ENCODE data around the gene TRMT11. TPM values are rescaled to one million over a fixed set of nuclear protein-coding genes. Genes with fewer than 3 reads are reported as not detected.
"Not testable (repeated sequence)": the region's sequence is repeated elsewhere in the genome, so short reads cannot be mapped to it uniquely, and the experiment has no call there.

The TRMT11 gene
- total RNA-seq, 1 donor from 2014 or later = 28.7 TPM

DNA sequence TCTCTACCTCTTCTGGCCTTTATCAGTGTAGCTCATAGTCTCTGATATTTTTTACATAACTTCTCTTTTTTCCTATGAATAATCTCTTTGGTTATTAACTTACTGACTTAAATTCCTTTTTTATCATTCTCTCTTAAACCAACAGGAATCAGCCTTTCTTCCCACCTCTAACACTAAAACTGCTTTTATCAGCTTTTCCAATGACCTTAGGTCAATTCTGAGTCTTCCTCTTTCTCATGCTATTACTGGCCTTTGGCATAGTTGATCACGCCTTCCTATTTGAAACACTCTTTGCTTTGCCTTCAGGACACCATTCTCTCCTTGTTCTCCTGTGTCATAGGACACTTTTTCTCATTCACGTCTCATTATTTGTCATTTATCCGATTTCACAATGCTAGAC lies 37.9 kb upstream of the TRMT11 start:
- no peak for DNase-seq (ENCODE audit: low read depth)
- H3K4me3 ChIP-seq (ENCODE audit: low read depth, low read length) = no peak overlapping the region
- TF ChIP-seq, protein P1, sequence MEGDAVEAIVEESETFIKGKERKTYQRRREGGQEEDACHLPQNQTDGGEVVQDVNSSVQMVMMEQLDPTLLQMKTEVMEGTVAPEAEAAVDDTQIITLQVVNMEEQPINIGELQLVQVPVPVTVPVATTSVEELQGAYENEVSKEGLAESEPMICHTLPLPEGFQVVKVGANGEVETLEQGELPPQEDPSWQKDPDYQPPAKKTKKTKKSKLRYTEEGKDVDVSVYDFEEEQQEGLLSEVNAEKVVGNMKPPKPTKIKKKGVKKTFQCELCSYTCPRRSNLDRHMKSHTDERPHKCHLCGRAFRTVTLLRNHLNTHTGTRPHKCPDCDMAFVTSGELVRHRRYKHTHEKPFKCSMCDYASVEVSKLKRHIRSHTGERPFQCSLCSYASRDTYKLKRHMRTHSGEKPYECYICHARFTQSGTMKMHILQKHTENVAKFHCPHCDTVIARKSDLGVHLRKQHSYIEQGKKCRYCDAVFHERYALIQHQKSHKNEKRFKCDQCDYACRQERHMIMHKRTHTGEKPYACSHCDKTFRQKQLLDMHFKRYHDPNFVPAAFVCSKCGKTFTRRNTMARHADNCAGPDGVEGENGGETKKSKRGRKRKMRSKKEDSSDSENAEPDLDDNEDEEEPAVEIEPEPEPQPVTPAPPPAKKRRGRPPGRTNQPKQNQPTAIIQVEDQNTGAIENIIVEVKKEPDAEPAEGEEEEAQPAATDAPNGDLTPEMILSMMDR (IDR thresholded peaks at IDR 0.05; ENCODE audit: insufficient read depth, low read length, severe bottlenecking) = no peak

DNA sequence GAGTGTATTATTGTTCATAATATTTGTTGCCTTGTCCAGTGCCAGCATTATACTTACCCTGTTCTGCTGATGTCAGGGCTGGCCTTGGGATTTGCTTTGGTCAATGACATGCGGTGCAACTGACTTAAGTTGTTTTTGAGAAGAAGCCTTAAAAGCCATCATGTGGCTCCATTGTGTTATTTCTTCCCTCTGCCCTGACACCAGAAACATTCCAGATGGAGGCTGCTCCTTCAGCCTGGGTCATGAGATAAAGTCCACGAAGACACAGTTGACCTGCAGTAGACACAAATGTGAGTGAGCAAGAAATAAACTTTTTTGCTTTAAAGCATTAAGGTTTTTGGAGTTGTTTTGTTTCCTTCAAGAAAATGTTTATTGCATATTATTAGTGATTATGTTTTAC lies 37.3 kb upstream of the TRMT11 start:
- H3K27me3 ChIP-seq (ENCODE audit: control insufficient read depth, insufficient read depth, low read length) = no peaks in the 10 kb centered on the region
- no peak overlapping the region for H3K4me3 ChIP-seq (ENCODE audit: low read depth, low read length)
- TF ChIP-seq, protein P1 (IDR thresholded peaks at IDR 0.05; ENCODE audit: insufficient read depth, low read length, severe bottlenecking) = no peak
- H3K36me3 ChIP-seq (ENCODE audit: control insufficient read depth, insufficient read depth, low read length) = no peaks in the 10 kb centered on the region
- DNase-seq (ENCODE audit: low read depth) (no peak), FAIRE-seq (no peak)

More for the DNA sequence above, 37.9 kb upstream of the TRMT11 start:
- no peaks in the 10 kb centered on the region for H3K36me3 ChIP-seq (ENCODE audit: control insufficient read depth, insufficient read depth, low read length)
- FAIRE-seq = no peak
- H3K27me3 ChIP-seq (ENCODE audit: control insufficient read depth, insufficient read depth, low read length) = no peaks in the 10 kb centered on the region

DNA sequence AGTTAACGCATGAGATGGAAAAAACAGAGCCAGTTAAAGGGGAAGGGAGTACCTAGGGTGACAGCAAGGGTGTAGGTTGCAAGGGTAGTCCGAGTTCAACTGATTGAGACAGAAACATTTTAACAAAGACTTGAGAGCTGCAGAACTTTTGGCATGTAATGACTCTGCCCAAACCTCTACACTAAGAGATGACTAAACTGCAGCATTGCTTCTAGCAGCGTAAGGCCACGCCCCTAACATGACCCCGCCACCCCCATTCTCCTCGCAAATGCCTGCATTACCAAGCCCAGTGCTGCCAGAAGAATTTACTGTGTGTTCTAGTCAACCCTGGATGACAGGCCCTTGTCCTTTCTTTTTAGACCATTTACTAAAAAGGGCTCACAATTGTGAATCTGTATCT lies 36.0 kb upstream of the TRMT11 start:
- H3K4me3 ChIP-seq (ENCODE audit: low read depth, low read length) = no peak overlapping the region
- no peaks in the 10 kb centered on the region for H3K36me3 ChIP-seq (ENCODE audit: control insufficient read depth, insufficient read depth, low read length)
- TF ChIP-seq, protein P1 (IDR thresholded peaks at IDR 0.05; ENCODE audit: insufficient read depth, low read length, severe bottlenecking) = no peak
- no peaks in the 10 kb centered on the region for H3K27me3 ChIP-seq (ENCODE audit: control insufficient read depth, insufficient read depth, low read length)
- DNase-seq (ENCODE audit: low read depth) (peak; percentile 92), FAIRE-seq (no peak)

DNA sequence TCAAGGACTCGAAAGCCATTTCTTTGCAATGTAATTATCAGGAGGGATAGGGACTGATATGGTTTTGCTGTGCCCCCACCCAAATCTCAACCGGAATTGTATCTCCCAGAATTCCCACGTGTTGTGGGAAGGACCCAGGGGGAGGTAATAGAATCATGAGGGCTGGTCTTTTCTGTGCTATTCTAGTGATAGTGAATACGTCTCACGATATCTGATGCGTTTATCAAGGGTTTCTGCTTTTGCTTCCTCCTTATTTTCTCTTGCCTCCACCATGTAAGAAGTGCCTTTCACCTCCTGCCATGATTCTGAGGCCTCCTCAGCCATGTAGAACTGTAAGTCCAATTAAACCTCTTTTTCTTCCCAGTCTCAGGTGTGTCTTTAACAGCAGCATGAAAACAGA lies 35.6 kb upstream of the TRMT11 start:
- not testable (repeated sequence) for FAIRE-seq; H3K36me3 ChIP-seq (ENCODE audit: control insufficient read depth, insufficient read depth, low read length); H3K4me3 ChIP-seq (ENCODE audit: low read depth, low read length); H3K27me3 ChIP-seq (ENCODE audit: control insufficient read depth, insufficient read depth, low read length); DNase-seq (ENCODE audit: low read depth)

DNA sequence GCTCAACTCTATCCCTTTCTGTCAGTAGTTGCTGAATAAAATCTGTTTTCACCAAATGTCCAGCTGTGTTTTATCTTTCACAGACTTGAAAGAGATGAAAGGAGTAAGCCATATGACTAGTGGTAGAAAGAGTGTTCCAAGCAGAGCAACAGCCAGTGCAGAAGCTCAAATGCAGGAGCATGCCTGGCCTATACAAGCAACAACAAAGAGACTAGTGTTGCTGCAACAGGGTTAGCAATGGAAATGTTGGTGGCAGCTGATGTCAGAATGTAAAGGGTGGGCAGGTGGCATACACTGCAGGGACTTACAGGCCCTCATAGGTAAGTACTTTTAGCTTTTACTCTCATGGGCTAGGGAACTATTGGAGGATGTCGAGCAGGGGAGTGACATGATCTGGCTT lies 35.0 kb upstream of the TRMT11 start:
- Histone ChIP-seq H3K27me3 (ENCODE audit: control insufficient read depth, insufficient read depth, low read length) (no peaks in the 10 kb centered on the region), H3K4me3 (ENCODE audit: low read depth, low read length) (no peak overlapping the region), H3K36me3 (ENCODE audit: control insufficient read depth, insufficient read depth, low read length) (no peaks in the 10 kb centered on the region)
- FAIRE-seq (no peak), DNase-seq (ENCODE audit: low read depth) (no peak)
- TF ChIP-seq, protein P1 (IDR thresholded peaks at IDR 0.05; ENCODE audit: insufficient read depth, low read length, severe bottlenecking) = no peak

DNA sequence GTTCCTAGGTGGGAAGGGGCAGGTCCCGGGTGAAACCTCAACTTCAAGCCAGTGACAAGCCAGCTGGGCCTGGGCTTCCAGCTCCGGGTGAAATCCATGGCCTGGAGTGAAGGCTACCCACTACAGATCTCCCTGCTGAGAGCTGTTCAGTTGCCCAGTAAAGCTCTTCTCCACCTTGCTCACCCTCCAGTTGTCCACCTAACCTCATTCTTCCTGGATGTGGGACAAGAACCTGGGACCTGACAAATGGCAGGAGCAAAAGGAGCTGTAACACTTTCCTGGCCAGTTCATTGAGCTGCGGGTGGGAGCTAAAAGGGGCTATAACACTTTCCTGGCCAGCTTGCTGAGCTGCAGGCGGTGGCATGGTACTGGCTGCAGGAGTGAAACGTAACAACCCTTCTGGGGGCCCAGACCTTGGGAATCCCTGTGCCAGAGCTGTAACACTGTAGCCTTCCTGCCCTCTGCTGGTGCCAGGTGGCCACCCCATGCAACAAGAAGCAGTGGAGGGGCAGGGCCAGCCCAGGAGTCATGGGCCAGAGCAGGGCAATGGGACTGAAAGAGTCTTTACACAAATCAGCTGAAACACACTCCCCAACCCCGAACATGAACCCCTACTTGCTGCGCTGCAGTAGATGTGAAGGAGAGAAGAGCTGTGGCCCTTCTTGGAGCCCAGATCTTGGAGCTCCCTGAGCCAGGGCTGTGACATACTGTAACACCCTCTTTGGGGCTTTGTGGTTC lies 33.4 kb upstream of the TRMT11 start:
- TF ChIP-seq, protein P1 (IDR thresholded peaks at IDR 0.05; ENCODE audit: insufficient read depth, low read length, severe bottlenecking) = peak; percentile 56
- Histone ChIP-seq H3K4me3 (ENCODE audit: low read depth, low read length) (no peak overlapping the region), H3K27me3 (ENCODE audit: control insufficient read depth, insufficient read depth, low read length) (no peaks in the 10 kb centered on the region), H3K36me3 (ENCODE audit: control insufficient read depth, insufficient read depth, low read length) (no peaks in the 10 kb centered on the region)
- FAIRE-seq (no peak), DNase-seq (ENCODE audit: low read depth) (no peak)

Measured in bronchial epithelial cell (primary cell).